GM10847 (cell line): ENCODE data around the gene GRAMD2A.

Experiments
- POLR2A ChIP-seq: IDR thresholded peaks from 2 replicates; pipeline ENCODE4 v1.6.1; 2011; ENCODE audit not compliant: insufficient read length; ENCODE audit errors: extremely low read depth

The GRAMD2A gene

DNA sequence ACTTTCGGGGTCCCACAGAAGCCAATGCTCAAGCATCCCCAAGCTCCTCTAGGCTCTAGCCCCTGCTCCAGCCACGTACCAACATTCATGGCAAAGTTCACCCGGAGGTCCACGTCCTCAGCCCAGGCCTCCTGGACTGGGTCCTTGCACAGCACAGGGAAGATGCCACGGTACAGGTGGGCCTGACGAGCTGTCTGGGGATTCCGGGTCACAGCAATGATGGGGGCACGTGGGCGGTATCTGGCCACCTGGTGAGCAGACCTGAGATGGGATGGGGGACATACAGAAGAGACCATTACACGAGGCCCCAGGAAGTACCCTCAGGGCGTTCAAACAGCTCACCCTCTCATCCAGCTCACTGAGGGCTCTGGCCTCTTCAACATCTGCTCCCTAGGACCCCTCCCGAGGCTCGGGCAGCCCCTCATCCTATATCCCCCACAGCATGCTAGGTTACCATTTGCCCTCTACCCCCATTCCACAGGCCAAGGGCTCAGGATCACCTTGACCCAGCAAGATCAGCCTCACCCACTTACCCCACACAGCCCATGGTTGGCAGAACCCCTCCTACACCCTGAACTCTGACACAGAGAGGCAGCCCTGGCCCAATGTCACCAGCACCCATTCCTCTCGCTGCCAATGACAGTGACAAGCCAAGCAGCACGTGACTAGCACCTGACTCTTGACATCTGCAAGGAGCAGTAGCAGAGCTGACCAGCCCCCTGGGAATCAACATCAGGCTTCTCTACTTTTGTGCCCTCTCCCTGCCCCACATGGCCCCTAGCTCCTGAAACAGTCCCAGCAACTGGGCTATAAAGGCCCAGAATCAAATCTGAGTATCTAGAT lies 3.0 kb upstream of the GRAMD2A start:
- TF ChIP-seq POLR2A, result no peak

DNA sequence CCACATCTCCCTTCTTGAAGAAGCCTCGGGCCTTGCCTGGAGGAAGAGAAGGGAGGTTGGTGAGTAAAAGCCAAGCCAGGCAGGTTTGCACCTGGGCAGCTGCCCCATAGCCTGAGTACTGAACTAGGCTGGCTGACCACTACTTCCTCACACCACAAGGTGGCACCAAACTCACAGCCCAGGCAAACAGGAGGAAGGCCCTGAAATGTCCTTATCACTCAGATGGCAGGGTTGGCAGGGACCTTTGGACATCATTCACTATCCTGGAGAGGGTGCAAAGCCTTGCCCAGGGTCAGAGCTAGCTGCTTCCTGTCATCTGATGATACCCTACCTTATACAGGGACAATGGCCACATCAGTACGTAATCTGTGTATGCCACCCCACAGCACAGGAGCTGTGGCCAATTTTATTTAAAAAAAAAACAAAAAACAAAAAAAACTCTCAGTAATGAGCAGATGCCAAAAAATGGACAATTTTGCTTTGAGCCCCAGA lies 2.2 kb upstream of the GRAMD2A start:
- TF ChIP-seq POLR2A, result no peak

DNA sequence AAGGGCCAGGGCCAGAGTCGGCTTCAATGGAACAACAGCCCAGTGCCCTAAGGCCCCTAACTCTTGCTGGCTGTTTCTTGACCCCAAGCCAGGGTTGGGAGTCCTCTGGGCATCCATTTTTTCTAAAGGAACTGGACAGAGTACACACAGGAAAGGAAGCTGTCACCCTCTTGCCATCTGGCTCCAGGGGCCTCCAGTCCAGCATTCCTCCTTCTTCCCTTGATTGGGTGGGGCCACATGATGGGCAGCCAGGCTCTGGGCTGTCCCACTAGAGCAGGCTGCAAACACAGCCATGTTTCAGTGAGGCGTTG lies 1.6 kb upstream of the GRAMD2A start:
- TF ChIP-seq POLR2A, result no peak

DNA sequence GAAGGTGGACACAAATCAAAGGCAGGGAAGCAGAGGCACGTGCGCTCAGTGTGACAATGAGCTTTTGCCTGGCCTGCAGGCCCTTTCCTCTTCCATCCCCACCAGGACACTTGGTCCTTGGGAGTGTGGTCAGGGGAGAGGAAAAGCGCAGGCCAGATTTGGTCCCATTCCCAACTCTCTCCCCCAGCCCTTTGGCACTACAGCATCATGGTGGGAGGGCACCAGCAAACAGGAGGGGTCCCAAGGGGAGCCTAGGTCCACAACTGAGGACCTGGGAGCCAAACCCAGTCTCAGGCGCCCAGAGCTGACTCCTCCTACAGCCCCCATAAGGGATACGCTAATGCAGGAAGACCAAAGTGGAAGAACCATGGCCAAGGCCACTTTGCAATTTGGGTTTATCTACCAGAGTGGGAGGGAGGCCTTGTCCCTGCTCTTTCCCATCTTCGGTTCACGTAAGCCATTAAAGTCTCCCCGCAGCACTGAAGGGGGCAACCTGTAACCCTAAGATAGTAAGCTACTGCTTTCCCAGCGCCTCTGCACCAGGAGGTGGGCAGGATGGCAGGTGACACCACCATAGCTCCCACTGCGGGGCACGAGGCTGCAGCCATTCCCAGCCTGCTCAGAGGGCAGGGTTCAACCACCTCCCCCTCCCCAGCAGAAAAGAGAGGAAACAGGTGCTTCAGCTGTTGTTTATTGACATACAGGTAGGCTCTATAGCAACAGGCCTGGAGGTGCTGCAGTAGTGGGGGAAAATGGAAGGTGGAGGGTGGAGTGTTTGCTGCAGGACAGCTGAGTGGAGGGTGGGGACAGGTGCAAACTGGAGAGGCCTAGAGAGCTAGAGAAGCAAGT lies 993 bp upstream of the GRAMD2A start:
- TF ChIP-seq POLR2A, result no peak

DNA sequence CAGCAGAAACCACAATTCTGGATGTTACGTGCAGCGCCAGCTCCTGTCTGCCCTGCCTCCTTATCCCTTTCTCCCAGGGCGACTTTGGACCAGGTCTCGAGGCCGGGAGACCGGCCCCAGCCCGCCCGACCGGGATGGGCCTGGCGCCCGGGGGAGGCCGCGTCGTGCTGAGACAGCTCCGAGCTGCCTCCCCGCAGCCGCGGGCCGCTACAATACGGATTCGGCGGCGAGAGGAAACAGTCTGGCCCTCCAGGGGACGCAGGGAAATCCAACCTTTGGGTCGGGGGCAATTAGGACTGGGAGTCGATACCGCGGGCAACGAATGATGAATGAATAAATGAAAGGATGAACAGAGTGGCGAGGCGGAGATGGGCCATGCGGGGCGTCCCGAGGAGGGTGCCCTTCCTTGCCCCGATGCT lies 537 bp downstream of the GRAMD2A start:
- no peak for TF ChIP-seq POLR2A

DNA sequence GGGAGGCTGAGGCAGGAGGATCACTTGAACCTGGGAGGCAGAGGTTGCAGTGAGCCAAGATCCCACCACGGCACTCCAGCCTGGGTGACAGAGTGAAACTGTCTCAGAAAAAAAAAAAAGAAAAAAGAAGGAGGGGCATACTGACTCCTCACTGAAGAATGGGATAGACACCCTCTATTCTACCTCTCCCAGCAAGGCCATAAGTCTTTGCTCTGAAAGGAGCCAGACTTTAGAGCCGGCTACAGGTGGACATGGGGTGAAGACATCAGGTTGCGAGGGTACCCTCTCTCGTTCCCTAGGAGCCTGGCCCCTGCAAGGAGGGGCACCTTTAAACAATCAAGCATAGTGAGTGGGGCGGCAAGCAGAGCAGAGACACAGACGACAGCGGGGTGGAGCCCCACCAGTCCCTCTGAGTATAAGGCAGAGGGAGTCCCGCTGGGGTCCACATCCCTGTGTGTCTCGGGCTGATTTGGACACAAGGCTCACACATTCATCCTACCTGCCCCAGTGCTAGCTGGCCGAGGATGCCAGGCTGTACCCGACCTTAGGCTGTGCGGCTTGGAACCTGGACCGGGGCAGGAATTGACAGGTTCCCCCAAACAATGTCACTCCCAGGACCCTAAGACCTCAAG lies 1.1 kb downstream of the GRAMD2A start:
- TF ChIP-seq POLR2A, result no peak

DNA sequence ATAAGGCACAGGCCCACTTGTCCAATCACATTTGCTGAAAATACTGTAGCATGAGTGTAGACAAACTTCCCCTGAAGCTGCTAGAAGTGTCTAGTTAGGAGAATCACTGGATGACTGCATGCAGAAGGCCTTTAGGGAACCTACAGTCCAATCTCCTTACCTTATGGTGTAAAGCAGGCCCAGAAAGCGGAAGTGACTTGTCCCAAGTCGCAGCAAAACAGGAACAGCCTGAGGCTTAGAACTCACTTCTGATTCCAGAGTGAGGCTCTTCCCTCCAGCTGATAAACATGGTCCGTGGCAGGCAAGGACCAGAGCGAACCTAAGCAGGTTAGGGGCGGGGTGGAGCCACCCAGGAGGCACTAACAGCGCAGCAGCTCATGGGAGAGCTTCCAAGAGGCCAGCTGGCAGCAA lies 2.5 kb downstream of the GRAMD2A start:
- no peak for TF ChIP-seq POLR2A

DNA sequence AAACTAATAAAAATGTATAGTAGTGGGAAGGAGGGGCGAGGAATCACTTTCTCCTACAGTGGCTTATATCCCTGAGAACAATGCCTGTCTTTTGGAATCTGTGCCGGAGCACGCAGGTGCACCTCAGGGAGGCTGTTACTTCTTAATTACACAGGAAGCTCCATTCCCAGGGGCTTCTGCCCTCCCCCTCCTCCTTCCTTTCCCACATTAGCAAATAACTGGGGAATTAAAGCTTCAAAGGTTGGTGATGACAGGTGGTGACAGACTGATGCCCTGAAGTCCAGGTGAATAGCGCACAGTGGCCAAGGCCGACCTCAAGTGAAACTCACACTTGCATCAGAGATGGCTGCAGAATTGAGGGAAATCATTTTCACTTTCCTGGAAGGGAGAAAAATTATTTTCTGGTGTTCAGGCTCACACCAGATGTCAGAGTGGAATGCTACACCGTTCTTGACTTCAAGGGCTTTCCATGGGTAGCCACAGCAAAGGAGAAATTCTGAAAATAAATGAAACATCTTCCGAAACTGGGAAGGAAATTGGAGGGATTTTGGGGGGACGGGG lies 3.7 kb downstream of the GRAMD2A start:
- no peak for TF ChIP-seq POLR2A

DNA sequence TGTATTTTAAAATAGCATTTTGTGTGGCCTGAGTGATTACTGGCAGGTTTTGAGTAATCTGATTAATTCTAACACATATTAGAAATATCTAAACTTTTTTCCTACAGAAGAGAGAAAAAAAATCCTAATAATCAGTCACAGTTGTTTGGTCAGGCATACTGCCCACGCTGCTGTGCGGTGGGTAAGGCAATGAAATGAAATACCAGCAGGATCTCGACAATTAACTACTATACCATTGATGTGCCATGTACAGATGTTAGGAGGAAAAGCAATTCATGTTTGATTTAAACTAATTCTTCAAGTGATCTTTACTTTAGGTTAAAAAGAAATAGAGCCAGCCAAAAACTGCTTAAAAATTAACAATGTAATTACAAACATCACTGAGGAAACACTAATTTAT lies 5.2 kb downstream of the GRAMD2A start:
- no peak for TF ChIP-seq POLR2A

DNA sequence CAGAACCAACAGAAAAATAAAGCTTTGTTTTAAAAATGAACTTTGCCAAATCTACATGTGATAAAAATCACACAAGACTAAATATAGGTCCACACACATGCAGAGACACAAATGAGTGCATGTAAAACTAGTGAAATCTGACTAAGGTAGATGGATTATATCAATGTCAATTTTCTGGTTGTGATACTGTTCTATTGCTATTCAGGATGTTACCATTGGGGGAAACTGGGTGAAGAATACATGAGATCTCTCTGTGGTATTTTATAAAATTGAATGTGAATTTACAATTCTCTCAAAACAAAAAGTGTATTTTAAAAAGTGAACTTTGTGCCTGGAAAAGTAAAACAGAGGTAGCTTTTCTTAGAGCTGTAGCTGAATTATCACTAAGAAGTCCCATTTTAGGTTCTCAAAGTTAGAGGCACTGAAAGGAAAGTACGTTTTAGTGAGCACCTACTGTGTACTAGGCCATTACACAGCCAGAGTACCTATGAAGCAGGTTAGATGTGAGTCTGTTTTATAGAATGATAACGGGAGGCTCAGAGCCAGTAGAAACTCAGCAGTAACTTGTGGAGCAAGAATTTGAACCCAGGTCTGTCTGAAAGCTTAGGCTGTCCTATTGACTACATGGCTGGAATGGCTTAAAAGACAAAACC lies 8.2 kb downstream of the GRAMD2A start:
- no peak for TF ChIP-seq POLR2A

DNA sequence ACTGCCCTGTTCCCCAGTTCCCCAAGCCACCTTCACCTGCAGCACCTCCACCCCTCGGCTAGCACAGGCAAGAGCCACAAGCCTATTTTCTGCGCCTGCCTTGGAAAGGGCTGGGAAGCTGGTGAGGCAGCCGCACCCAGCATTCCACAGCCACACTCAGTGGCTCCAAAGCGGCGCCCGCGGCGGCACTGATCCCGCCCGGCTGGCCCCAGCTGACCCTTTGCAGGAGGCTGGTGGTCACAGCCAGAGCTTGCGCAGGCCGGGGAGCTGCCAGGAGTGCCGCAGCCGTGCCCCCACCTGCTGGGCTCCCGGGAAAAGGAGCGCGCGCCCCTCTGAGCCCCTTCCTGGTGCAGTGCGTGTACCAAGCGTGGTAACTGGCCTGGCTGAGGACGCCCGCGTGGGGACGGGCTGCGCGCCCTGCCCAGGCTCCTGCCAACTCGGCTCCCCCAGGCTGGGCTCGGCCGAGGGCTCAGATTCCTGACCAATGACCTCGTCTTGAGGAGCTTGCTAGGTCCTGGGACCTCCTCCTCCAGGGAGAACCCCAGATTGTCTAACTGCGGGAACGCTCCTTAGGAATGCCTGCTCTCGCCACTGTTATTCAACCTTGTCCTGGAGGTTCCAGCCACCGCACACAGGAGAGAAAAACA lies 13.3 kb downstream of the GRAMD2A start:
- TF ChIP-seq POLR2A, result no peak

DNA sequence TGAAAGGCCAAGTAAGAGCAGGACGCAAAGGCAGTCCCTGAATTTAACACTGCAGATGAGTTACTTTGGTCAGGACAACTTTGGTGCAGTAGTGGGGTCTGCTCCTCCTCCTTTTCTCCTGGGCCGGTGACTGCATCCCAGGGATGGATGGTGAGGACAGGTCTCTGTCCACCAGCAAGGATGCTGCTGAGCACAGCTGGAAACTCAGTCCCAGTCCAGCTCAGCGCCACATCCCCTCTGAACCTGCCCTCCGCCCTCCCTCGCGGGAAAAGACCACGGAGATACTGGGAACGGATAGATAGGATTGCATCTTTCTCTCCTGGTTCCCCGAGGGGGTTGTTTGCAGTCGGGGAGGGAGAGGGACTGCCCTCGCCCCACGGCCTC lies 13.8 kb downstream of the GRAMD2A start:
- TF ChIP-seq POLR2A, result no peak

DNA sequence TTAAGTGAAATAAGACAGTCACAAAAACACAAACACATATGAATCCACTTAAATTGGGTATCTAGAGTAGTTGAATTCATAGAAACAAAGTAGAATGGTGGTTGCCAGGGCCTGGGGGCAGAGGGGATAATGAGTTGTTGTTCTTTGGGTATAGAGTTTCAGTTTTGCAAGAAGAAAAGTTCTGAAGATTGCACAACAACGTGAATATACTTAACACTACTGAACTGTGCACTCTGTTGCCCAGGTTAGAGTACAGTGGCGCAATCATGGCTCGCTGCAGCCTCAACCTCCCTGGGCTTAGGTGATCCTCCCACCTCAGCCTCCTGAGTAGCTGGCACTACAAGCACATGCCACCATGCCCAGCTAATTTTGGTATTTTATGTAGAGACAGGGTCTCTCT lies 14.9 kb downstream of the GRAMD2A start:
- no peak for TF ChIP-seq POLR2A

DNA sequence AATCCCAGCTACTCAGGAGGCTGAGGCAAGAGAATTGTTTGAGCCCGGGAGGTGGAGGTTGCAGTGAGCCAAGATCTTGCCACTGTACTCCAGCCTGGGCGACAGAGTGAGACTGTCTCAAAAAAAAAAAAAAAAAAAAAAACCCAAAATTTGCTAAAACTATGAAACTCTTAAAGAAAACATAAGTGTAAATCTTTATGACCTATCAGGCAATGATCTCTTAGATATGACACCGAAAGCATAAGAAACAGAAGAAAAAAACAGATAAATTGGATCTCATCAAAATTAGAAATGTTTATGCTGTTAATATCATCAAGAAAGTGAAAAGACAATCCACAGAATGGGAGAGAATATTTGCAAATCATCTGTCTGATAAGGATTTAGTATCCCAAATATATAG lies 15.3 kb downstream of the GRAMD2A start:
- TF ChIP-seq POLR2A, result no peak
